GM19043 (cell line): ENCODE measurements around the gene MET.

Source experiments
- ATAC-seq: cut with Tn5 transposase; IDR thresholded peaks from one replicate; pipeline ENCODE4 v1.9.1; 2021; ENCODE audit warnings: low read depth; ENCODE audit not compliant: unreplicated experiment

MET gene

DNA sequence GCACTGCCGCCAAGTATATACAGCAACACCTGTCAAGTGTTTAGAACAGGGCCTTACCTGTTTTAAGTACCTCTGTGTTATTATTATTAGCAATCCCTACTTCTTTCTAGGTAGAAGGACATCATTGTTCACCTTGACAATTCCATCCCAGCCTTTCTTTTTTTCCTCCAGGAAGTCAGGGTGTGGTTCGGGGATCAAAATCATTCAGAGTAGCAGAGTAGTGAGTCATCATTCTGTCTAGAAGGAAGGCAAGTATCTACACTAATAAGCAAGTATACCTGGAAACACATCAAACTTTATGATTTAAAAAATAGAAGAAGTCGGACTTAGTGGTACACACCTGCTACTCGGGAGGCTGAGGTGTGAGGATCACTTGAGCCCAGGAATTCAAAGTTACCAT lies 164.9 kb downstream of the MET start:
- no peak for ATAC-seq

DNA sequence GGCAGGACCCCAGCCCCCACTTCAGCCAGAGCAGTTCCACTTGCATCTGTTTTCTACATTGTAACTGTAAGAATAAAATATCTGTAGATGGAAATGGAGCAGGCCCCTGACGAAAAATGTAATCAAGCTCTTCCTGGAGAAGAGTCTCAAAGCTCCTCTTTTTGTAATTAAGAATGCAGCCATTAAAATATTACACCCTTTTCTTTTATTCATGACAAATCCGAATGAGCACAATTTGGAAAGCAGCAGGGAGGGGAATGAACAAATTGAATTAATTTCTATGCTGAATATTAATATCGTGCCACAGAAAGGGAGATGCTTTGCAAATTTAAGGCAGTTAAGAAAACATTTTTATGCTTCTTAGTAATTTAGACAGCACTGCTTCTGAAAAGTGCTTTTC lies 165.6 kb downstream of the MET start:
- ATAC-seq: no peak

DNA sequence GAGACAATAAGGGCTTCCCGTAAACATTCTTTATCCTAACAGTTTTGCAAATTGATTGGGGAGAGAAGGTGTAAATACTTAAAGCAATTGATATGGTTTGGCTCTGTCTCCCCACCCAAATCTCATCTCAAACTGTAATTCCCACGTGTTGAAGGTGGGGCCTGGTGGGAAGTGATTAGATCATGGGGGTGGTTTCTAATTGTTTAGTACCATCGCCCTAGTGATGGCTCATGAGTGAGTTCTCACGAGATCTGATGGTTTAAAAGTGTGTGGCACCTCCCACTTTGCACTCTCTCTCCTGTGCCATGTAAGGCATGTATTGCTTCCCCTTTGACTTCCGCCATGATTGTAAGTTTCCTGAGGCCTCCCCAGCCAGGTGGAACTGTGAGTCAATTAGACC lies 168.3 kb downstream of the MET start:
- no peak for ATAC-seq

DNA sequence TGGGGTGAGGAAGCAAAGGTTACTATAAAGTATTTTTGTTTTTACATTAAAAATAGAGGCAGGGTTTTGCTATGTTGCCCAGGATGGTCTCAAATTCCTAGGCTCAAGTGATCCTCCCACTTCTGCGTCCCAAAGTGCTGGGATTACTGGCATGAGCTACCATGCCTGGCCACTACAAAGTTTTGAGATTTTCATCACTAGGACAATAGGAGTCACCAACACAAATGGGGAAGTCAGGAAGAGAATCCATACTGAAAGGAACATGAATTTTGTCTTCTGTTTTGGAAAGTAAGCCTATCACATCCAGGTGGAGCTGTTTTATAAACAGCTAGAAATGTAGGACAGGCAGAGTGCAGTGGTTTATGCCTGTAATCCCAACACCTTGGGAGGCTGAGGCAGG lies 170.4 kb downstream of the MET start:
- no peak for ATAC-seq

DNA sequence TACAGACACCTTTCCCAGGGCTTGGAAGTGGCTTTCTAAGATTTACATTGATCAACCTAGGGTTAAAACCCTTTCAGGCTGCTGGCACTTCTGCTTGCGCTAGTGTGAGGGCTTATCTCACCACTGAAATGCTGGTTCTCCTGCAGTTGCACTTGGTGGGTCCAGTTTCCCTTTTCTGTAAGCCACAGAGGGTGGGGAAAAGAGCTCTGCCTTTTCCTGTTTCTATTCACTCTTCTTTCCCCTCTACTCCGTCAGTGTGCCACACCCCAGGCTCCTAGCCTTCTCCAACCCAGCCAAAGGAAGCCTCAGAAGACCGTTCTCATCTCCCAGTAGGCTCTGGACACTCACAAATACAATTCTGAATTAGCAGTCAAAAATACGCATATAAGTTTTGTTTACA lies 171.4 kb downstream of the MET start:
- ATAC-seq: no peak
